22Rv1 (cell line): ENCODE data around the gene E2F7.

Source experiments
- H3K27ac ChIP-seq: fragments of 450-650 bp; 2 replicates; pipeline ENCODE4 v1.5.1; 2017
- CTCF ChIP-seq: fragments of 450-650 bp; IDR thresholded peaks from 2 replicates; pipeline ENCODE4 v1.5.1; 2017; ENCODE audit warnings: mild to moderate bottlenecking
- ZFX ChIP-seq: fragments of 450-650 bp; IDR thresholded peaks from 2 replicates; pipeline ENCODE4 v1.6.1; 2017; ENCODE audit warnings: antibody characterized with exemption, borderline replicate concordance

E2F7 gene

GRCh38 chr12:77010691-77011548, 54.4 kb downstream of the E2F7 start:
- TF ChIP-seq ZFX (no peak), CTCF (peak; percentile 100)
- H3K27ac ChIP-seq, result no peak overlapping the region

GRCh38 chr12:77007476-77007875, 57.9 kb downstream of the E2F7 start:
- TF ChIP-seq CTCF (no peak), ZFX (no peak)
- H3K27ac ChIP-seq, result no peak overlapping the region

GRCh38 chr12:77005611-77006098, 59.7 kb downstream of the E2F7 start:
- H3K27ac ChIP-seq, result no peak overlapping the region
- TF ChIP-seq CTCF (no peak), ZFX (no peak)

- TF ChIP-seq ZFX (no peak), CTCF (no peak)
- H3K27ac ChIP-seq, result no peak overlapping the region
Measured at GRCh38 chr12:77003914-77004313, 61.5 kb downstream of the E2F7 start.

- TF ChIP-seq ZFX, result no peak
- TF ChIP-seq CTCF, result no peak
- no peak overlapping the region for H3K27ac ChIP-seq
Measured at GRCh38 chr12:77003246-77003645, 62.1 kb downstream of the E2F7 start.

GRCh38 chr12:77002382-77002781, 63.0 kb downstream of the E2F7 start:
- TF ChIP-seq ZFX (no peak), CTCF (no peak)
- no peak overlapping the region for H3K27ac ChIP-seq

- TF ChIP-seq CTCF (no peak), ZFX (no peak)
- H3K27ac ChIP-seq, result no peak overlapping the region
Measured at GRCh38 chr12:77001276-77001675, 64.1 kb downstream of the E2F7 start.
